ENCODE results near the gene FTO.

FTO gene

DNA sequence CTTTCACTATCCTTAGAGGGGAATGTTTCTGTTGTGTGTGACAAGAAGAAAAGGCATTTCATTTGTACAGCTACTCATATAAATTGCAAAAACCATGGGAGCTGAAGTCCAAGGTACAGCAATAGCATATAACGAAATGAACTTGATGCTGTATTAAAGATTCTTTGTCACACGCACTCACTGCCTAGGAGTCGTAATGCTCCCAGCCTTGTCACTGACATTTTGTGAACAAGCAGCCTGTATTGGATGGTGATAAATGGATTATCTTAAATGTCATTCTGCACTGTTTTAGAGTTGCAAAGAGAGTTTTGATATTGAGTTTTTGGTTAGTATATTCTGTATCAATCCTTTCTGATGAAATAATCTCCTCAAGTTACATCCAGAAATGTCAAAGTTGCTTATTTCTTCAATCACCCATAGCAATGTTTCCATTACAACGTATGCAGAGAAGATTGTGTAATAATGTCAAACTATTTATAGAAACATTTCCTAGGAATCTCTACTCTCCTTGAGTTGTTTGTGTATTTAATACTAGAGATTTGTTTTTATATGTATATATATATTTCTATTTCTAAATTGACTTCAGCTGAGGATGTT is 270.6 kb downstream of the FTO start:
- FAIRE-seq: no peak

DNA sequence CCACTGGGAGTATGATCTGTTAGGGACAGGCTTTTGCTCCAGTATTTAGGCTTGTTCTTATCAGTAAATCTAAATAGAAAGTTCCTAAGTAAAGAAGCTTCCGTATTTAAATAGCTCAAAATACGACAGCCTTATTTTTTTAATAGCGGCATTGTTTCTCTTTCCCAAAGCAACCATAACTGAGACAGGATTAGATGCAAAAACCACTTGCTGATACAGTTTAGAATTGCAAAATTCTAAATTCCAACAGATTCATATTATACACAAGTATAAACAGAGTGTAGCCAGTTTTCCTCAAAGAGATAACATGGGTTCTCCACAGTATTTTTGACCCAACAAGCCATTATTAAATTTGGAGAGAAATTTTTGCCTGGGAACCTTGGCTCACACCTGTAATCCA is 276.7 kb downstream of the FTO start:
- FAIRE-seq: no peak

DNA sequence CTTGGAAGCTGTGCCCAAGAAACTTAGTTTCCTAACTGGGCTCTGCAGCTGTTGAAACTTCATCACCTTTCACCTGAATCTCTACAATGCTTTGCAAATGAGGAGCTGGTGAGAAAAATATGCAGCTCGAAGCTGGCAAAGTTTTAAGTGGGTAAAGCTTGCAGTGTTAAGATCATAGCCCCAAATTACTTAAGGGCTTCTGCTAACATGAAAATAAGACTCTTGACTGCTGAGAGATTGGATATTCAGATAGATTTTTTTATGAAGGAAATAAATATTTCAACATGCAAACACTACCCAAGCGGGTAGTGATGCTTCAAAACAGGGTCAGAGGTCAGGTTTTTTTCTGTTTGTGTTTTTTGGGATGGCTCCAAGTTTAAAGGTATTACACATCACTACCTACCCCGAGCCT is 278.7 kb downstream of the FTO start:
- FAIRE-seq: no peak

DNA sequence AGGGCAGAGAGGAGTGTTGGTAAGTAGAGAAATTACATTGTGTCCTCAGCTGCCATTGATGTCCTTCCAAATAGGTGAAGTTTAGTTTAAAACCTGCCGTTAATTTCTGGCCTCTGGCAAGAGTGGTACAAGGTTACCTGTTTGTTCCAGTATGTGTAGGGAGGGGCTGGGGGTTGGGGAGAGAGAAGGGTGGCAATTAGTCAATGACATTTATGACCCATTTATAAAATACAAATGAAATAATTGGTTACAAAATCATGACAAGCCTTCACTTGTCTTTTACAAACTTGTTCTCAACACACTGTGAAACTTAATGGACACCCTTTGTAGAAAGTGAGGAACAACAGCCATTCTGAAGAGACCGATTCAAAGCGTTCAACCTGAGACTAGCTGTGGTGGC is 281.0 kb downstream of the FTO start:
- no peak for FAIRE-seq

DNA sequence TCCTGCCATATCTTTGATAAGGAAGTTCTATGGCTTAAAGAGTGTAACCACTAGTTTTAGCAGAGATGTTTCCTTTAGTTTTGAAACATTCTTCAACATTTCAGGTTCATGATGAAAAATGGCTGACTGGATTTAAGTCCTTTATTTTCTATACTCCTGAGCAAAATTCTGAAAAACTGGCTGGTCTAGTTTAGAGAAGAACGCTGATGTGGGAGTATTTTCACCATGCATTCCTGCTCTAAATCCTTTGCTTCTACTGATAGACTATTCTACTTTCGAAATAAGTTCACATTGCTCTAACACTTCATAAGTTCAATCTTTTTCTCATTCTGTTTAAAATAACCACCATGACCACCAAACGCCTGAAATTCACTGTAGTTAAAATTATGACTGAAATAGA is 281.9 kb downstream of the FTO start:
- FAIRE-seq: no peak

DNA sequence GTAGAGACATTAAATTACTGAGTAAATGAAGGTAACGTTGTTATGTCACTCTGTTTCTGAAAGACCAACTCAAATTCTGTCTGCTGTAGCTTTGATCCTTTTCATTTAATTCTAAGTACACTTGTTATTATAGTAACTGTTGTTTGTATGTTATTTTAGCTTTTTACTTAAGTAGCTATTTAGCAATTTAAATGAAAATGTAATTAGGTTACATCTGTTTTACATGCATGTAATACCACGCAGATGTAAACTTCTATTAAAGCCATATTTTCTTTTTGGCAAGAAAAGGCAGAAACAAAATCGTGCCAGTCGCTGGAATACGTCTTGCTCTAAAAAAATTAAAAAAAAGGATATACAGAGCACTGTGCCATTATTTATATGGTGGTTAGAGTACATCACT is 282.8 kb downstream of the FTO start:
- FAIRE-seq: no peak

DNA sequence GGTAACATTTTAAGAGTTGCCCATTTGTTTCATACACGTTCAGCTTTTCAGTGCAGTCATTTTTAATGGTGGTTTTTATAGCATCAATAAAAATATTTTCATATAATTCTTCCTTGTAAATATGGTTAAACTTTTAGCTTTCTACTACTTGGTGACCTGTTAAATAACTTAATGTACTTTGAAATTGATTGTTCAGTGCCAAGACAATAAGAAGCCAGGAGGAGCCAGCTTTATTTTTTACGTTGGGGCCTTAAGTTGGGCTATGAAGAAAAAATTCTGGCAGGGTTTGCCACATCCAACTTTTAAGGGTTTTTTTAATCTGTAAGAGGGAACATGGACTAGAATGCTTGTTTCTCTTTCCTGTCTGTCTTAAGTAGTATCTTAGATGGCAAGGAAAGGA is 284.2 kb downstream of the FTO start:
- no peak for FAIRE-seq

DNA sequence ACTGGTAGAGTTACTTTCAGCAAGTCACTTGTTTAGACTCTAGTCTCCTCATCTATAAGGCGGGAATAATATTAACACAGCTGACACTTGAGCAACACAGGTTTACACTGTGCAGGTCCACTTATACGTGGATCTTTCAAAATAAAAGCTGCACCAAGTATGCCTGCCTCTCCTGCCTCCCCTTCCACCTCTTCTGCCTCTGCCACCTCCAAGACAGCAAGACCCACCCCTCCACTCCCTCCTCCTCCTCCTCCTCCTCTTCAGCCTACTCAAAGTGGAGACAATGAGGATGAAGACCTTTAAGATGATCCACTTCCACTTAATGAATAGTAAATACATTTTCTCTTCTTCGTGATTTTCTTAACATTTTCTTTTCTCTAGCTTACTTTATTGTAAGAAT is 285.6 kb downstream of the FTO start:
- FAIRE-seq: no peak

DNA sequence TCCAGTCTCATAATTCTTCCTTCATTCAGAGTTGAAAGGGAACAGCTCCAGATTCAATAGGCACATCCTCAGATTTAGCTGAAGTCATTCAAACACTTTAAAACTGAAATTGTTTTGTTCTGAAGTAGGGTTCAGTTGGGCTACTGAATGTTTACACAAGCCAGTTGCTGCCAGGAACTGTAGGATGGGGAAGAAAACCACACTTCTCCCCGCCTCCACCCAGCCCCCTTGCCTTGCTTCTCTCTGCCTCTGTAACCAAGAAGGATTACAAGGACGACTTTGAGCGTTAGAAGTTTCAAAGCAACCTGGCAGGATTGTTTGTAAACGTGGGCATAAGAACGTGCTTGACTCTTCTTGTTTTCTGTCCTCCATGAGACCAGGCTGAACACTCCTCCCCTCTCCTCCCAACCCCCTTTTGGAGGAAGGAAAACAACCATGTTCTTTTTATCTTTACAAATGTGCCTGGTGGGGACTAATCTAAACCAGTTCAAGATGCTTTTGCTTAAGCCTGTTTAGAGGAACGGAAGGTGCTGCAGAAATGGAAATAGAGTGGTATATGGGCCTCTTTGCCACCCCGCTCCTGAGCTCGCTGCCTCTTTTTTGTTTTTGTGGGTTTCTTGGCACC is 287.9 kb downstream of the FTO start:
- FAIRE-seq: no peak

DNA sequence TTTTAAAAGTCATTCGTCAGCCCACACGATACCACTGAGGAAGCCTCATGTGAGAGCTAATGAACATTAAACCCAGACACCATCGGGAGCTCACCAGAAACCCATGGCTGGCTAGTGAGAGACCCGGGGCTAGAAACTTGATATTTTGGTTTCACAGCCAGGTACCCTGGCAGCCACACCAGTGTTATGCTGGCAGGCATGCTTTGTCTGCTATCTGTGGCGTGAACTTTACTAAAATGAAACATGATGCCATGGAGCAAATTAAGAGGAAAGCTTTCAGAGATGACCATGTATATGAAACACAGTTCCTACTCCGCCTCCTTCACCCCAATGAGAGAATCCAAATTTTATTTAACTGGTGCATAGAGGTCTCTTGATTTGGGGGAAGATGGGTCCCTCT is 291.4 kb downstream of the FTO start:
- no peak for FAIRE-seq

DNA sequence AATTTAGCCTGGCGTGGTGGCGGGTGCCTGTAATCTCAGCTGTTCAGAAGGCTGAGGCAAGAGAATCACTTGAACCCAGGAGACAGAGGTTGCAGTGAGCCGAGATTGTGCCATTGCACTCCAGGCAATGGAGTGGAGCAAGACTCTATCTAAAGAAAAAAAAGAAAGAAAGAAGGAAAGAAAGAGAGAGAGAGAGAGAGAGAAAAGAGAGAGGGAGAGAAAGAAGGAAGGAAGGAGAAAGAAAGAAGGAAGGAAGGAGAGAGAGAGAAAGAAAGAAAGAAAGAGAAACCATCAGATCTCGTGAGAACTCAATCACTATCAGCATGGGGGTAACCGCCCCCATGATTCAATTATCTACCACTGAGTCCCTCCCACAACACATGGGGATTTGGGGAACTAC is 293.0 kb downstream of the FTO start:
- no peak for FAIRE-seq

DNA sequence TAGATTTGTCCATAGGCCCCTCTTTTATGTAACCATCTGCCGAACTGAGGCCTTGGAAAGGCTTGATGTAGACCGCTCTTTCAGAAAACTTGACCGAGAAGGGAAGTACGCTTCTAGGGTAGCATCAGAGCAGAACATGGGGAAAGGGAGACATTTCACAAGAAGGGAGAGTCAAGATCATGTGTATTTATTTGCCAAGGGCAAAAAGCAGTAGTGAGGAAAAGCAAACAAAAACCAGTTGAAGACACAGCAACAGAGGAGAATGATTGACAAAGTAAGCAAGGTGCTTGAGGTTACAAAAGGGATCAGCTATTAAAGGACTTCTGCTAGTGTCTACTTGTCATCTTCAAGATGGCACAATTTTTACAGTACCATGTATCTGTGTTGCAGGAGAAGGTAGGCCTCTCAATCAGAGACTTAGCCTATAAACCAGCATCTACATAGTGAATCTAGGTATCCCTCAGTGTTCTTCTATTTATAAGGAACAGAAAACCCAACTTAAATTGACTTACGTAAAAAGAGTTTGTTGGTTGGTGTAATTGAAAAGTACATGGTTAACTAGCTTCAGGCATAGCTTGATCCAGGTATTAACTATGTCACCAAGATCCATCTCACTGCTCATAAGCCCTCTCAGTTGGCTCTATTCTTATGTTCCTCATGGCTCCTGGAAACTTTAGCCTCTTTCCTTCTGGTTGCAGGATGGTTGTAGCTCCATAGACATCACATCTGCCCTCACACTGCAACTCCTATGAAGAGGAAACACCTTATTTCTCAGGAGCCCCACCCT is 294.3 kb downstream of the FTO start:
- FAIRE-seq: no peak

DNA sequence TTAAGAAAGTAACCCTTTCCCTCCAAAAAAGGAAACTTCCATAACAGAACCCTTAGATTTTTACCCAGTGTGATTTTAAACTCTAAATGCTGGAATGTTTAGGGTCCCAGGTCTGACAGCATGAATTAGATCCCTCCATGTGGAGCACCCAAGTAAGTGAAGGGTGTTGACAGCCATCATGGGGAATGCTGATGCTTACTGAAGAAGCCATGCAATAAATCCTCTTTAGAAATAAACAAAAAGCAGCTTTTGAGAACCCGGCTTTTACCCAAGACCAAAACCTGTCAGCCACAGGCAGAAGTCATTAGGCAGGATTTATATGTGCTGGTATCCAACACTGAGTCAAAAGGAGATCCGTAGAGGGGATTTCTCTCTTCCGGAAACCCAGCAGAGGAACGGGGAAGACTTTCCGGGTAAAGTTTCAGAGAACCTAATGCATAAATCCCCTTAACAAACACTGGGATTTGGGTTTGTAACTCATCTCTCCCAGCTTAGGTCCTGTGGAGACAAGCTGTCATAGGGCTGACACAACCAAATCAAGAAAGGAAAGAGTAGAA is 295.1 kb downstream of the FTO start:
- FAIRE-seq: no peak

DNA sequence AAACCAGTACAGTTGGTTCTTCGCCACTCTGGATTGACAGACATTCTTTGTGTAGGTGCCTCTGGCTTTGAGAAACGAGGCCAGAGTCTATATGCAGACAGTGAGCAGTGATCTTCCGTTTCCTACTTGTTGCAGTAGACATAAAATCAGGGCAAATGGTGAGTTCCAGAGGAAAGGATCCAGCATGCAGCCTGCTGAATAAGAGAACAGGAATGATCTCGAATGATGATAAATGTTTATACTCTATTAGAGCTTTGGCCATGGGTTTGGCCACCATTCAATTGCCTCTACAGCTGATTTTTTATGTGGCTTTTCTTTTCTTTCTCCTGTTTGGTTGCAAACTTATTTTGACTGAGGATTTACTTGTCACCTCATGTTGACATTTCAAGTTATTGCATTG is 295.9 kb downstream of the FTO start:
- no peak for FAIRE-seq

DNA sequence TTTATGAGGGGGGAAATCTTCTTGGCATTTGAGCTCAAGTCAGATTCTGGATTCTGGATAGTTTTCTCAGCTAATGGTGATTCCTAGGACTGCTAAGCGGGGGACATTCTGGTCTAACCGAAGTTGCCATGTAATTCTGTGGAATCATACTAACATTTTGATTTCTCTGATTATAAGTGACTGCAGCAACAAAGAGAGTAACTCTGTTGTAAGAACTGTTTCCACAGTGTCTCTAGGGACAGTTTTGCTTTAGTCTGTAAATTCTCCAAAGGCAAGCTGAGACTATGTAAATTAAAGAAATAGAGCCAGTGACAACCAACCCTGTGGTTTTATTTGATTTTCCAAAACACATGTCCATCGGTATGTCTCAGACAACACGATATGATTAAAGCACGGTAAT is 296.4 kb downstream of the FTO start:
- FAIRE-seq: no peak

DNA sequence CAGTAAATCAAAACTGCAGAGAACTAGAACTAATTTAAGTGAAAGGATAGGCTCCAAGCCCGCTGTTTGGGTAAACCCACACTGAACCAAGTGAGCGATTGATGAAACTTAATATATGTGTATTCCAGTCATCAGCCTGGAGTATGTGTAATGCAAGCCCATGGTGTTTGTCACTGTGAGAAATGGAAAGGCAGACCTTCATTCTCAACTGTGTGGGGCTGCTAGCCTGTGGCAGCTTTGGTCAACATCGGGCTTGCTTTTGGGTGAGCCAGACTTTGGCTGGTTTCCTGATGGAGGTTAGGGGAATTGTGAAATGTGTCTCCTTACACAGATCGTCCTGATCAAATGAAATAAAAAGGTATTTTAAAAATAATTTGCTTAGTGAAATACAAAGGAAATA is 302.7 kb downstream of the FTO start:
- FAIRE-seq: no peak

DNA sequence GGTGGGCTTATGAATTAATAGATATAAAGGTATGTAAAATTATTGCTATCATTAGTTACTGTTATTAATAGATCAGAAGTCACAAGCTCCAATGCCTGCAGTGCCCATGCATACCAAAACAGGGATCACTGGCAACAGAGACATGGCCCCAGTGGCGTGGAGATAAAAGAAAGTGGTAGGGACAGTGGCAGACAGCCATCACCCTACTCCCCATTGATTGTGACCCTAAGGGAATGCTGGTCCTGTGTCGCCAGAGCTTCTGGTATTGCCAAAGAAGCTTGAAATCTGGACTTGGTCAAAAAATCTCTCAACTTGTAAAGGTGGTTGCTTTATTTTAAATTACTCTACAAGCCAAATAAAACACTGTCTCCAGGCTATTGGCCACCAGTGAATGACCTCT is 303.5 kb downstream of the FTO start:
- FAIRE-seq: no peak

DNA sequence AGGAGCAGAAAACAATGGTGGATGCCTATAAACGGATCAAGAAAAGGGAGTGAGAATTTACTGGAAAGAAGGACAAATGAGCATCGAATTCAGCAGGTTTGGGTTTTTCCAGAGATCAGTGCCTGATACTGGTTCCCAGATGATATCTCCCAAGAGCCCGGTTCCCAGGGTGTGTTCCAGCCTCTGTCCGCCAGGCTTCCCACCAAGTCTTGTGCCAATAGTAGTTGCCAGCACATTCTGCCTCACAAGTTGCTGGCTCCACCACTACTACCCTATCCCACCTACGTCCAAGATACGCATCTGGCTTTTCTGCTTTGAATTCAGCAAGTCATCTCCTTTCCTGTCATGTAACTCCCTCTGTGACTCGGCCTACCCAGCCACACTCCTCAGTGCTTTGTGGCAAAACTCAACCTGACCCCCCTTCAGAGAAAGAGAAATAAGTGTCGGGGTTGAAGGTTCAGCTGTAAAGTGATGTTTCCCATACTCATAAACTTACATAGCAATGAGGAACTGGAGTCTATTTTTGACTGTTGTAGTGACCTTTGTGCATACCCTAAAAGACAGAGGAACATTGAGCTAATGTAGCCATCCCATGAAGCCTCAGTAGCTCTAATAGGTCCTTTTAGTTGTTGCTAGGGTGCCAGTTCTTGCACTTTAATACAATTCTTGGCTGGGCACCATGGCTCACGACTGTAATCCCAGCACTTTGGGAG is 305.7 kb downstream of the FTO start:
- no peak for FAIRE-seq

DNA sequence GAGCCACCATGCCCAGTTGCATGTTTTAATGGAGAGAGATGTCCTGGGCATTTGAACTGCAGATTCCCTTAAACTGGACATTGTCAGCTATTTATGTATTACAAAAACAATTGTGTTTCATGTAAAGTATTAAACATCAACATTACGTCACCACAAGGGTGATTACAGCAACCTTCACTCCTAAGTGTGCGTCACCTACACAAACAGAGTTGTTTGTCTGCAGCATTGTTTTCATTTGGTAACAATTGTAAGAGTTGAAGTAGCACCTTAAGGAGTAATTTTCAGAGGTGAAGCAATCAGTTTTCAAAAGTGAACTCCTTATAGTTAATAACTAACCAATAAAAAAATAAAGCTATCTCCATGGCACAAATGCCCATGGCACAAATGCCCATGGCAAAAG is 311.2 kb downstream of the FTO start:
- FAIRE-seq: no peak

DNA sequence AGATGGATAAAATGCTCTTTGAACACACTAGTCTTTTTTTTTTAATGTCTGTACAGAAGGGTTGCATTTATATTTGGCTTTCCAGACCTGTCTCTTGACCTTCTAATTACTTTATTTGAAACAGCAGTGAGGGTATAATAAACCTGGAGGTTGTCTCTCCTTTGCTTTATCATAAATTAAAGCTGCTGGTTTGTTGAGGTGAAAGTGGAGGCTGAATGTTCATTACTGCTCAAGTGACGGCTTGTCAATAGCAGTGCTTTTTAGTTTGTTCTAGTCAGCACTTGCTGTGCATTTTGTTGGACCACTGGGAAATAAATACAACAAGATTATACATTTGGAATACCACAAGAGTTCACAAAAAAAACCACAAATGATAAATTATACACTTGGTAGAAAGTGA is 318.4 kb downstream of the FTO start:
- FAIRE-seq: no peak

DNA sequence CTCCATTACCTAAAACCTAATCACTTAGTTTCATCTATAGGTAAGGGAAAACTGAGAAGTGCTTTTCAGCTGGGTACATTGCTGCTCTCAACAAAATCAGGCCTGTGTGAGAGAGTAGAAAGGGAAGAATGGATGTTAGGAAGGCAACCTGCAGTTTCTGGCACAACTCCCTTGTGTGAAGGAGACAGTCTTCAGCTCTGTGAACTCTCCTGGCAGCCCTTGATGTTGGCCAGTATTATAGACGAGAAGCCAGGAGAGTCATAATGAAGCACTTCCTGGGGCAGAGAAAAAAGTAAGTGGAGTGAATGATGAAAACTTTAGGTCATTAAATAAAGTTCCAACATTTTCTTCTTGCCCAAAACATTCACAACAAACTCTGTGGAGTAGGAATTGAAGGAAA is 322.5 kb downstream of the FTO start:
- no peak for FAIRE-seq

DNA sequence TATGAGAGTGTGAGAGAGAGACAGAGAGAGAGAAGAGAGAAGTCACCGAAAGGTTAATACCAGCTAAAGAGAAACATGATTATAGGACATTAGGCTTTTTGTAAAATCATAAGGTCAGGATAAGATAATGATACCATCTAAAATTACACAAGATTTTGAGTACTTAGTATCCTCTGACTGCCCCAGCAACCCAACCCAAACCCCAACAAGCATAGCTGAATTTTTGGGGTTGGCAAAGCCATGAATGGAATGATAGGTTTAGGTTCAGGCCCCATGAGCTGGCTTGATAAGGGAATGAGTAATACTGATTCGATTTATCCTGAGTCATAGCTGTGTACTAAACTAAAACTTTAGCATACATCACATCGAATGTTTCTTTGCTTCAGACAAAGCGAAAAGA is 323.1 kb downstream of the FTO start:
- FAIRE-seq: no peak

DNA sequence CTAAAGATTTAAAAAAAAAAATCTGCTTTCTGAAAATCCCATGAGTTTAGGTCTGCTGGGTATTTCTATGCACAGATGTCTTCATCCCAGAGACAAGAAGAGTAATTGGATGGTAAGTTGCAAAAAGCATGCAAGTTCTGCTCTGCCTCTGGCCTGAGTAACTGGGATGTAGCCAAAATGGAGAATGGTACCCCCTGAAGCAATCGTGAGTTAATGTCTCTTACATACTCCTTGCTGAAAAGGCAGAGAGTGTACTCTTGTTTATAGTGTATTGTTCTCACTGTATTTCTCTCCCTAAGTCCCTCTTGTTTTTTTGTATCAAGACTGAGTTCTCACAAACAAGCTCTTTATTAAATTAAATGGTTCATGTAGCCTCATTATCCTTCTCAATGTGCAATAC is 323.6 kb downstream of the FTO start:
- no peak for FAIRE-seq

DNA sequence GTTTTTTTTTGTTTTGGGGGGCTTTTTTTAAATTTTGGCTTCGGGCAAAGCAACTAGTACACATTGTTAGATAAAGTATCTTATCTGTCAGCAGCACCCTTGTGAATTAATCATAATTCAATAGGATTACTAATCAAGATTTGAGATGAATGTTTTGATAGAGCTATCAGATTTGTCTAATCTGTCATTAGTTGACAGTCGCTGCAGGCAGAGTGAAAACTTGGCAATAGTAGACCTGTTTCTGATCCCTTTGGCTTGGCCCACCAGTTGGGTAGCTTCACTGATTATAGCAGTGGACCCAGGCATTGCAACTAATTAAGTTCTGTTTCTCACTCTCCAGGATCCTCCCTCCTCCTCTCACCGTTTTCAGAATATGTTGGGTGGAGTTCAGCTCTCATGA is 324.0 kb downstream of the FTO start:
- no peak for FAIRE-seq
